Measurements from ENCODE around the gene SLC66A3.
"Not testable (repeated sequence)": the region's sequence is repeated elsewhere in the genome, so short reads cannot be mapped to it uniquely, and the experiment has no call there.

The SLC66A3 gene

DNA sequence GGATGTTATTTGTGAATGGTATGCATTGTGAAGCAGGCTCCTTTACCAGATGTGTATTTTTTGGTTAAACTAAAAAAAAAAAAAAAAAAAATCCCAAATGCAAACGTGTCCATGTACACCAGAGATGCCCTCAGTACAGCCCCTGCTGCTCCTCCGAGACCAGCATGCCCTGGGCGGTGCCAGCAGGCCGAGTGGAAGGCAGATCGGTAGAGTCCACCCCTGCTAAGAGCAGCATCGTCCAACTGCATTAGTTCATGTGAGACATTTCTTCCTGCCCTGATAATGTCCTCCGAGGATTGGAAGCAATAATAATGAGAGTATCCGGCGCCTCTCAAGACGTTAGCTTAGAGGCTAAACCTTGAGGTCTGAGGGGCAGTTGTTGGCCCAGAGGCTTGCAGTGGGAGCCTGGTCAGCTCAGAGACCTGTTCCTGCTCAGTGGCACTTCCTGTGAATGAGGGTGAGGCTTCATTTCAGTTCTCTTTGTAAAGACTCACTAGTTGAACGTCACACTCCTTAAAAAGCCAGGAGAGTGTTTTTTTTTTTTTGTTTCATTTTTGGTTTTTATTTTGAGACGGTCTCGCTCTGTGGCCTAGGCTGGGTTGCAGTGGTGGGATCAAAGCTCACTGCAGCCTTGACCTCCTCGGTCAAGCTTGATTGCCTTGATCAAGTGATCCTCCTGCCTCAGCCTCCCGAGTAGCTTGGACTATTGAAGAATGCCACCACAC, 5.6 kb downstream of the SLC66A3 start:
- DNase-seq, result no peak

DNA sequence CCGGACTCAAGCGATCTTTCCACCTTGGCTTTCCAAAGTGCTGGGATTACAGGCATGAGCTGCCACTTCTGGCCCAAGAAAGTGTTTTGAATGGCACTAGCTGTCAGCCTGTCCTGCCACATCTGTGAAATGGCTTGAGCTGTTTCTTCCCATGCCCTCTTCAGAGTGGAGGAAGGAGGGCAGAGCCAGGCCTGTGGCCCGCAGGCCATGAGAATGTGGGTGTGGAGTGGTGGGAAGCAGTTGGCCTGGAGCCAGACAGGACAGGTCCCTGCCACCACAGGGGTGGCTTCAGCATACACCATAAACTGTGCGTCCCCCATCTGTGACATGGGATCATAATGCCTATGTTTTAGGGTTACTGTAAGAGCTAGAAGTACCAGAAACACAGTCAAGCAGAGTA, 6.5 kb downstream of the SLC66A3 start:
- DNase-seq, result no peak

- no peak for DNase-seq
Observed at GRCh38 chr2:11163439-11164317, 8.4 kb downstream of the SLC66A3 start.

DNA sequence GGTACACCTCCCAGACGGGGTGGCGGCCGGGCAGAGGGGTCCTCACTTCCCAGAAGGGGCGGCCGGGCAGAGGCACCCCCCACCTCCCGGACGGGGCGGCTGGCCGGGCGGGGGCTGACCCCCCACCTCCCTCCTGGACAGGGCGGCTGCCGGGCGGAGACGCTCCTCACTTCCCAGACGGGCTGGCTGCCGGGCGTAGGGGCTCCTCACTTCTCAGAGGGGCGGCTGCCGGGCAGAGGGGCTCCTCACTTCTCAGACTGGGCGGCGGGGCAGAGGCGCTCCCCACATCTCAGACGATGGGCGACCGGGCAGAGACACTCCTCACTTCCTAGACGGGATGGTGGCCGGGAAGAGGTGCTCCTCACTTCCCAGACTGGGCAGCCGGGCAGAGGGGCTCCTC, 9.8 kb downstream of the SLC66A3 start:
- DNase-seq, result not testable (repeated sequence)

GRCh38 chr2:11166476-11166875, 11.2 kb downstream of the SLC66A3 start:
- DNase-seq, result no peak

DNA sequence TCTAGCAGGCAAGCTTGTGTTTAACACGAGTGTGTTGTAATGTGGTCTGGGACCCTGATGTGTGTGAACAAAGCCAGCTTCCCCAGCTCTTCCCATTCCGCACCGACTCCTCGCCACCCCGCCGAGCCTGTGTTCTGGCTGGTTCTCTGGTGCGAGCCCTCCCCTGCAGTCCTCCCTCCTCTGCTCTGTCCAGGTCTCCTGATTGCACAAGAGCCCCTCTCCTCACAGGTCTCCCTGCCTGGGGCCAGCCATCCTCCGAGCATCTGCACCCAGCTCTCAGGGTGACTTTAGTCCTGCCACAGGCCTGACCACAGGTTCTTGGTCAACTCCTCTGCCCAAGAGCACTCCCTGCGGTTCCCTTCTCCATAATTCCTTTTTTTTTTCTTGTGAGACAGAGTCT, 13.2 kb downstream of the SLC66A3 start:
- no peak for DNase-seq

GRCh38 chr2:11169333-11169732, 14.1 kb downstream of the SLC66A3 start:
- DNase-seq, result no peak

GRCh38 chr2:11174222-11174621, 19.0 kb downstream of the SLC66A3 start:
- no peak for DNase-seq

DNA sequence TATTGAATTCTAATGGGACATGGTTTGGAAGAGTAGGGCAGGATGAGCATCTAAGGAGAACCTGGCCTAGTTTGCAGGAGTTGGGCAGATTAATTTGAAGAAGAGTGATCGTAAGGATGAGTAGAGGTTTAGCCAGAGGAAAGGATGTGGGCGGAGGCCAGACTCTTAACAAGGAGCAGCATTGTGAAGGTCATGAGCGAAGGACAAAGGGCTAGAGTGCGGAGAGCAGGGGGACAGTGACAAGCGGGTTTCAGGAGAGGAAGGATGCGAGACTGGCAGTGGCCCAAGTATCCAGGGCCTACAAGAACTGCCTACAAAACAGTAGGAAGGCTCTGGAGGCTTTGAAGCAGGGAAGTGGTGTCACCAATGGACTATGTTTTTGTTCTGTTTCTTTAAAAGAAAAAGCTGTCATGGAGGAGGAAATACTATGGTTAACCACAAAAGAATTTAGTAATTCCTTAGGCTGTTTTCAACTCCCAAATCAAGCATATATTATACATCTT, 20.1 kb downstream of the SLC66A3 start:
- DNase-seq, result peak in 2 of 58 donors; percentile 16 to 49

DNA sequence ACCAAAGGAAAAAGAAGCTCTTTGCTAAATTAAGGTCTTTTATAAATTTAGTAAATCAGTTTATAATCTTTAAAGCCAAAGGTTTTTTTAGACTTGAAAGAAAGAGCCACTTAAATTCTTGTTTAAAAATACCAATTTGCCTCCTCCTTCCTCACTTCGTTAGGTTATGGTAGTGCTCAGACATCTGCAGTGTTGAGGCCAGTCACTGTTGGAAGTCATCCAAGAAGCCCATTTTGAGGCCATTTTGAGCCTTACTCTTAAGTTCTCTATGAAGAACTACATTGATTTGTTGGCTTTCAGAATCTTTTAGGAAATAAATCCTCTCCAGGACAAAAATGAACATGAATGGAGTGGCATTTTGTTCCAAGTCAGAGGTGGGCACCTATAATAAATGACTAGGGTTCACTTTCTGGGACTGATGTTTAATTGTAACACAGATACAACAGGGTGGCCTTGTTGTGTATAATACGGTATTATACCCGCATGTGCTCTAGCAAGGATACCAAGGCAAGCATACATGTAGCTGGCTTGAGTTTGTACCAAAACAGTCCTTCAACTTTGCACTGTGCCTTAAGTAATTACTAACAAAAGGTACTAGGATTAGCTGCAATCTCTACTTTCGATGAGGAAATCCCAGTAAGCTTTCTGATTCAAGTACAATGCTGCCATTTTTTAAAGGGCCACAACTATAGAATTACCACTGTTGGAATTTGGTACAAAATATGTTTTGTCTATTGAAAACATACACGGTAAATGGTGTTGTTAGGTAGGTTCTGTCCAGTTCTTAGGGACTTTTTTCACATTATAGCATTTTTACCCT, 22.8 kb downstream of the SLC66A3 start:
- peak in 1 of 58 donors; percentile 31 for DNase-seq

GRCh38 chr2:11179196-11179595, 23.9 kb downstream of the SLC66A3 start:
- no peak for DNase-seq

DNA sequence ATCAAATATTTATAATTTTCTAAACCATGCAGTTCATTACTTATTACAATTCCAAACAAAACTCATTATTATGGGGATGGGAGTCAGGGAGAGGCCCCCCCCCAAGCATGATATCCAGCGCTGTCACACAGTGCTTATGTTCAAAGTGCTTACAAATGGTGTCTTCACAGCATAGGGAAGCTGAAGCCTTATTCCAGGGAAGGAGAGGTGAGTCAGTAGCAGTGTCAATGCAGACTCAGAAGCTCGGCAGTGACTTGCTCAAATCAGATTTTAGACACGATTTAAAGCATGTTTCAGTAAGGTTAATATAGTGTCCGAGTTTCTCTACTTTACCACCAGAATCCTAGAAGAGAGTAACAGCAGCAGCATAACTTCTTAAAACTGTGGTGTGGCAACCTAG, 24.6 kb downstream of the SLC66A3 start:
- DNase-seq, result no peak

DNA sequence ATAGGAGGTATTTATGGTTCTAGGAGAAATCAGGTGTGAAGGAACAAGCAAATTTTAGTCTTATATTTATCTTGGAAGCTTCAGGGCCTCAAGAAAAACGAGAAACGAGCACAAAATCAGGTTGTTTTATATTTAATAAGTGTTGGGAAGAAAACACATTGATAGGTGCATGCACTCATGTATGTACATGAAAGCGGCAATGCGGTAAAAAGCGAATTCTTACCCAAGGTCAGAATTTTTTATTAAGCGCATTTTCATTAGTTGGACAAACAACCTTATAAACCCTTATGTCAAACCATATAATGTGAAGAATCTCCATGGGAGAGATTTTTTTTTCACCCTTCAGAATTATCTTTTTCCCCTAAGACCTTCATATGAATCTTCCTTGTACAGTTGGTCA, 25.4 kb downstream of the SLC66A3 start:
- no peak for DNase-seq

GRCh38 chr2:11182951-11183350, 27.7 kb downstream of the SLC66A3 start:
- DNase-seq, result no peak

DNA sequence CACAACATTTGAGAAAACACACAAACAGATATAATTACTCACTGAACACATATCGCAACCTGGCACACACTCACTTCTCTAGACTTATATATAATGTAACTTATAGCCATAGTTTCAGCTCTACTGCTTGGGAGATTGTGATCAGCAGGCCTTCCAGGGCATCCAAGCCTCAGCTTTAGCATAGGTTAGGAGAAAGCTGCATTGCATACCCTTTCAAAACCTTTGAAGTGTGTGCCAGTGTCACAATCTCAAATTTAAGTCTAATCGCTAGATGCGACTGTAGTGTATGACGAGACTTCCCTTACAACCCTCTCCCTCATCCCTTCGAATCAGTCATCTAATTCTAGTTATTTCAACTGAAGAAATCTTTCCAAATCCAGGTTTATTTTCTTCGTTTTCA, 30.9 kb downstream of the SLC66A3 start:
- DNase-seq, result no peak

DNA sequence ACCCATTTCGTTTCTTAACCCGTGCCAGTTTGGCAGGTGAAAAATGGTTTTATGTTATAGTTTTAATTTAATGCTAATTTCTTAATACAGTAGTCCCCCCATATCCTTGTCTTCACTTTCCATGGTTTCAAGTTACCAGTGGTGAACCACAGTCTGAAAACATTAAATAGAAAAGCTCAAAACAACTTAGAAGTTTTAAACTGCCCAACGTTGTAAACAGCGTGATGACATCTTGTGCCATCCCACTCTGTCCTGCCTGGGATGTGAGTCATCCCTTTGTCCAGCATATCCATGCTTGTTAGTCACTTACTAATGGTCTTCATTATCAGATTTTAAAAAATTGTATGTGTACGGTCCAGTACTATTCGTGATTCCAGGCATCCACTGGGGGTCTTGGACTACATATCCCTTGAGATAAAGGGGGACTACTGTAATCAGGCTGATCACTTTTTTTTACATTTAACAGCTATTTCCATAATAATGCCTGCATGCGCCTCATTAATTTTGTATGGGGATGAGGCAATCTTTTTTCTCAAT, 31.9 kb downstream of the SLC66A3 start:
- DNase-seq, result no peak

GRCh38 chr2:11187731-11188130, 32.5 kb downstream of the SLC66A3 start:
- DNase-seq, result no peak

- DNase-seq, result no peak
Observed at GRCh38 chr2:11196246-11196645, 41.0 kb downstream of the SLC66A3 start.

- no peak for DNase-seq
Observed at GRCh38 chr2:11200651-11201050, 45.4 kb downstream of the SLC66A3 start.

- DNase-seq, result no peak
Observed at GRCh38 chr2:11201969-11202368, 46.7 kb downstream of the SLC66A3 start.

- no peak for DNase-seq
Observed at GRCh38 chr2:11203480-11203879, 48.2 kb downstream of the SLC66A3 start.

All from anterior cingulate cortex (tissue), 58 donors.